H1 (cell line): ENCODE results near the gene SPTLC3. TPM values are rescaled to one million over a fixed set of nuclear protein-coding genes. Genes with fewer than 3 reads are reported as not detected.
A peak's percentile ranks its signal among the peaks of the same experiment; 100 is the strongest.

Experiments used
- CTCF ChIA-PET: fragments of 300-600 bp; sonication (Branson Sonifier 250); formaldehyde crosslinking; loops from one replicate; lab custom pipeline; 2021; ENCODE audit not compliant: partially characterized antibody; lab: Charles Lee
- POLR2A ChIA-PET: fragments of 300-600 bp; sonication (Branson Sonifier 250); formaldehyde crosslinking; loops from one replicate; lab custom pipeline; 2021; ENCODE audit warnings: inconsistent platforms; ENCODE audit not compliant: partially characterized antibody; lab: Charles Lee
- DNase-seq, 2 experiments: peaks; one replicate each; pipeline versions ENCODE4 v3.0.0 to v3.0.0-alpha.2; 2010 to 2022; ENCODE audit warnings: low spot score in 2 of 2, low read depth in 1 of 2, mixed read lengths in 1 of 2
- FAIRE-seq: peaks from 2 replicates; lab custom pipeline; 2011; peaks lifted over from hg19 to GRCh38; lab: Jason Lieb, UNC
- H2AFZ ChIP-seq: 2 replicates; pipeline ENCODE4 v1.8.1; 2012; ENCODE audit warnings: low read length, inconsistent platforms
- H2AK5ac ChIP-seq: 2 replicates; pipeline ENCODE4 v1.6.1; 2013; ENCODE audit warnings: low read depth, low read length
- H2BK120ac ChIP-seq: replicated peaks from 2 replicates; pipeline ENCODE3; 2013; ENCODE audit warnings: low read depth, low read length, inconsistent platforms
- H2BK12ac ChIP-seq: 2 replicates; pipeline ENCODE4 v1.6.1; 2013; ENCODE audit warnings: low read depth, low read length
- H2BK15ac ChIP-seq: 2 replicates; pipeline ENCODE4 v1.6.1; 2013; ENCODE audit warnings: low read length
- H2BK20ac ChIP-seq: 2 replicates; pipeline ENCODE4 v1.6.1; 2013; ENCODE audit warnings: low read length
- H2BK5ac ChIP-seq: 2 replicates; pipeline ENCODE4 v1.6.1; 2013; ENCODE audit warnings: low read depth, low read length
- H3K14ac ChIP-seq: 2 replicates; pipeline ENCODE4 v1.6.1; 2013; ENCODE audit warnings: inconsistent platforms; ENCODE audit not compliant: insufficient read length
- H3K18ac ChIP-seq: 2 replicates; pipeline ENCODE4 v1.6.1; 2013; ENCODE audit warnings: low read length; ENCODE audit errors: extremely low read depth
- H3K23ac ChIP-seq: 2 replicates; pipeline ENCODE4 v1.6.1; 2013; ENCODE audit warnings: inconsistent platforms; ENCODE audit not compliant: insufficient read length
- H3K23me2 ChIP-seq: 2 replicates; pipeline ENCODE4 v1.6.1; 2013; ENCODE audit warnings: low read depth, low read length
- H3K27ac ChIP-seq: 2 replicates; pipeline ENCODE4 v1.6.1; 2011; ENCODE audit warnings: low read depth, low read length, inconsistent platforms
- H3K27me3 ChIP-seq, 4 experiments: replicated peaks in 1 of 4; 1 replicate in 1 of 4; 2 replicates in 3 of 4; pipeline versions ENCODE4 v1.6.1 to v1.8.1; 2011 to 2013; ENCODE audit warnings: low read length in 3 of 4, mild to moderate bottlenecking in 3 of 4, inconsistent platforms in 2 of 4, mixed read lengths in 2 of 4, moderate library complexity in 1 of 4; ENCODE audit not compliant: control insufficient read depth in 3 of 4, insufficient read depth in 3 of 4; ENCODE audit errors: extremely low read depth in 1 of 4
- H3K36me3 ChIP-seq, 4 experiments: 2 replicates each; pipeline versions ENCODE4 v1.6.1 to v1.8.1; 2011 to 2013; ENCODE audit warnings: mild to moderate bottlenecking in 4 of 4, low read length in 3 of 4, moderate library complexity in 2 of 4, control low read depth in 1 of 4, inconsistent platforms in 1 of 4; ENCODE audit not compliant: insufficient read depth in 4 of 4, control insufficient read depth in 2 of 4
- H3K4ac ChIP-seq: replicated peaks from 2 replicates; pipeline ENCODE3; 2013; ENCODE audit warnings: low read length, low read depth, mixed read lengths, inconsistent platforms; ENCODE audit not compliant: insufficient read length
- H3K4me1 ChIP-seq, 4 experiments: replicated peaks in 1 of 4; 1 replicate in 1 of 4; 2 replicates in 3 of 4; pipeline versions ENCODE4 v1.6.1 to v1.8.1; 2011 to 2013; ENCODE audit warnings: low read length in 3 of 4, inconsistent platforms in 2 of 4, mixed read lengths in 1 of 4; ENCODE audit not compliant: insufficient read depth in 4 of 4, control insufficient read depth in 3 of 4
- H3K4me2 ChIP-seq, 2 experiments: 2 replicates each; pipeline versions ENCODE4 v1.6.1 to v1.8.1; 2011 to 2013; ENCODE audit warnings: low read depth in 2 of 2, low read length in 2 of 2, control low read depth in 1 of 2, inconsistent platforms in 1 of 2, mild to moderate bottlenecking in 1 of 2; ENCODE audit not compliant: insufficient read depth in 1 of 2
- H3K4me3 ChIP-seq, 4 experiments: fragments of 200-600, 300-600 bp in 1 of 4; sonication (generic), shearing (Covaris generic), sonication (Bioruptor Twin) in 1 of 4; 2 replicates each; pipeline versions ENCODE4 v1.5.1 to v1.8.1; 2011 to 2016; ENCODE audit warnings: low read length in 4 of 4, low read depth in 3 of 4, control low read depth in 2 of 4, inconsistent platforms in 2 of 4, mild to moderate bottlenecking in 2 of 4, mixed read lengths in 1 of 4, moderate library complexity in 1 of 4; ENCODE audit not compliant: insufficient read depth in 2 of 4; ENCODE audit errors: extremely low read depth in 1 of 4
- H3K56ac ChIP-seq: replicated peaks from 2 replicates; pipeline ENCODE3; 2013; ENCODE audit warnings: low read depth, mild to moderate bottlenecking, mixed read lengths, low read length, inconsistent platforms; ENCODE audit not compliant: insufficient read length
- H3K79me1 ChIP-seq: 2 replicates; pipeline ENCODE4 v1.6.1; 2013; ENCODE audit warnings: low read depth, low read length, control low read depth
- H3K79me2 ChIP-seq, 2 experiments: 2 replicates each; pipeline versions ENCODE4 v1.6.1 to v1.8.1; 2012 to 2013; ENCODE audit warnings: low read length in 2 of 2, mild to moderate bottlenecking in 2 of 2, inconsistent platforms in 1 of 2; ENCODE audit not compliant: insufficient read depth in 2 of 2, control insufficient read depth in 1 of 2
- H3K9ac ChIP-seq, 4 experiments: replicated peaks in 1 of 4; 1 replicate in 1 of 4; 2 replicates in 3 of 4; pipeline versions ENCODE4 v1.6.1 to v1.8.1; 2011 to 2013; ENCODE audit warnings: low read depth in 3 of 4, low read length in 3 of 4, control low read depth in 2 of 4, mild to moderate bottlenecking in 2 of 4, moderate library complexity in 2 of 4, inconsistent platforms in 1 of 4; ENCODE audit errors: extremely low read depth in 1 of 4
- H3K9me3 ChIP-seq, 2 experiments: 2 replicates each; pipeline versions ENCODE4 v1.6.1 to v1.8.1; 2012 to 2013; ENCODE audit warnings: mild to moderate bottlenecking in 2 of 2, moderate library complexity in 2 of 2, control low read depth in 1 of 2, inconsistent platforms in 1 of 2, low read depth in 1 of 2, low read length in 1 of 2, mixed read lengths in 1 of 2; ENCODE audit not compliant: insufficient read depth in 2 of 2
- H4K20me1 ChIP-seq, 2 experiments: replicated peaks in 1 of 2; 2 replicates each; pipeline versions ENCODE3 to v1.8.1; 2011 to 2013; ENCODE audit warnings: inconsistent platforms in 2 of 2, low read length in 2 of 2, mild to moderate bottlenecking in 1 of 2; ENCODE audit not compliant: insufficient read depth in 2 of 2, control insufficient read depth in 1 of 2
- H4K5ac ChIP-seq: 2 replicates; pipeline ENCODE4 v1.6.1; 2013; ENCODE audit warnings: low read length, low read depth, mixed read lengths, inconsistent platforms; ENCODE audit not compliant: insufficient read length
- H4K8ac ChIP-seq: 2 replicates; pipeline ENCODE4 v1.8.0; 2013; ENCODE audit warnings: mild to moderate bottlenecking, moderate library complexity, low read length, inconsistent platforms; ENCODE audit not compliant: insufficient read depth; ENCODE audit errors: extremely low read depth
- H4K91ac ChIP-seq: replicated peaks from 2 replicates; pipeline ENCODE3; 2013; ENCODE audit warnings: low read length, mixed read lengths, inconsistent platforms; ENCODE audit not compliant: insufficient read length
- WGBS, 2 experiments: shearing (Covaris generic) in 1 of 2; methylation state at CpG; one replicate each; pipeline versions ENCODE4 v1.1.6 to v1.1.7; 2013 to 2015; ENCODE audit warnings: low lambda C conversion rate in 2 of 2, mixed read lengths in 2 of 2, inconsistent platforms in 1 of 2, low coverage in 1 of 2, missing lambda C conversion rate in 1 of 2; ENCODE audit not compliant: insufficient replicate concordance in 2 of 2, insufficient coverage in 1 of 2, insufficient read length in 1 of 2; ENCODE audit errors: extremely low coverage in 1 of 2, missing lambda C conversion rate in 1 of 2; 5-methylcytosine and 5-hydroxymethylcytosine counted together
- polyA plus RNA-seq, 7 experiments: library from polyadenylated mRNA; depleted of rRNA in 3 of 7; stranded (reverse) in 5 of 7; unstranded in 2 of 7; fragments of >200 nt in 5 of 7; fragments of 200-250 nt in 2 of 7; gene quantifications; 1 replicate in 5 of 7; 2 replicates in 1 of 7; 4 replicates in 1 of 7; pipeline versions ENCODE4 v1.2.1 to v1.2.3, GENCODE V29; 2011 to 2013; ENCODE audit warnings: missing spikeins in 2 of 7, mixed read lengths in 2 of 7
- total RNA-seq: library from RNA; stranded (reverse); fragmentation: NEBNext Ultra II Directional; extraction: Animal tissue kit (Norgen Biotek cat#: 25700); gene quantifications from 2 replicates; pipeline ENCODE4 v1.2.1, GENCODE V29; 2021

Gene SPTLC3
- total and polyA plus RNA-seq, 2 of the 8 experiments (the other 6 are each of a cell fraction or from before 2014, with no cell fraction given) = 0.23 to 0.82 TPM

DNA sequence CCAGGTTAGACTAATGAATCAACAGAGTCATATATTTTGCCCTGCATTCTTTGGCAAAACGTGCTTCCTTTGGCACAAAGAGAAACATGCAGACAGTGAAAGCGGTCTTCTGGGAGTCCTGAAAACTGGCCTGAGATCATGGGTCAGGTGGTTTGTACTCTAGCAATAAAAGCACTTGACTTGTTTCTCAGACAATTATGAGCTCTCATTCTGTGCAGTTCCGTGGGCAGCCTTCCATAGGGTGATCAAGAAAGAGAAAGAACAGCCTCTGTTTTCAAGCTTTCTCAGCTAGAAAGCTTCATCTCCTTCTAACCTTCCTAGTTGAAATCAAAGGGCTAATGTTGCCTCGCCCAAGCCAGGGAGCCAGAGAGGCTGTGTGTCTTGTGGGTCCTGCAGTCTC is 149.6 kb downstream of the SPTLC3 start:
- Histone ChIP-seq H4K5ac (no peak overlapping the region), H3K18ac (no peak overlapping the region), H3K4ac (no peak overlapping the region), H4K91ac (no peak overlapping the region), H3K56ac (no peak overlapping the region), H3K79me1 (no peaks in the 10 kb centered on the region), H4K20me1 (no peaks in the 10 kb centered on the region), H3K23ac (no peak overlapping the region), H3K9me3 (no peaks in the 10 kb centered on the region), H3K4me1 (no peaks in the 10 kb centered on the region), H2AK5ac (no peak overlapping the region), H3K23me2 (no peaks in the 10 kb centered on the region), H3K79me2 (no peaks in the 10 kb centered on the region), H2AFZ (peak overlapping the region; percentile 55), H2BK15ac (no peak overlapping the region), H2BK12ac (no peak overlapping the region), H3K4me3 (no peak overlapping the region), H3K9ac (no peak overlapping the region), H3K27ac (no peak overlapping the region), H3K27me3 (no peaks in the 10 kb centered on the region), H2BK20ac (no peak overlapping the region), H3K4me2 (no peak overlapping the region), H2BK120ac (no peak overlapping the region), H3K14ac (no peak overlapping the region), H3K36me3 (no peaks in the 10 kb centered on the region), H4K8ac (no peak overlapping the region), H2BK5ac (no peak overlapping the region)
- 79% methylated on average over 4 of the region's 4 CpGs; no CpG with 5 or more reads in 1 of the 2 experiments for WGBS, 2 experiments
- FAIRE-seq (no peak), DNase-seq (no peak)
- POLR2A ChIA-PET = no interaction called here
- CTCF ChIA-PET = interaction anchor here (0.8 to 1.7 kb wide), 4 partner anchors 34 to 144 kb away, joined by 3 to 6 read pairs (median 3); no protein-coding TSS in a partner anchor
